Measurements from ENCODE around the gene DPM2.

DPM2 gene

DNA sequence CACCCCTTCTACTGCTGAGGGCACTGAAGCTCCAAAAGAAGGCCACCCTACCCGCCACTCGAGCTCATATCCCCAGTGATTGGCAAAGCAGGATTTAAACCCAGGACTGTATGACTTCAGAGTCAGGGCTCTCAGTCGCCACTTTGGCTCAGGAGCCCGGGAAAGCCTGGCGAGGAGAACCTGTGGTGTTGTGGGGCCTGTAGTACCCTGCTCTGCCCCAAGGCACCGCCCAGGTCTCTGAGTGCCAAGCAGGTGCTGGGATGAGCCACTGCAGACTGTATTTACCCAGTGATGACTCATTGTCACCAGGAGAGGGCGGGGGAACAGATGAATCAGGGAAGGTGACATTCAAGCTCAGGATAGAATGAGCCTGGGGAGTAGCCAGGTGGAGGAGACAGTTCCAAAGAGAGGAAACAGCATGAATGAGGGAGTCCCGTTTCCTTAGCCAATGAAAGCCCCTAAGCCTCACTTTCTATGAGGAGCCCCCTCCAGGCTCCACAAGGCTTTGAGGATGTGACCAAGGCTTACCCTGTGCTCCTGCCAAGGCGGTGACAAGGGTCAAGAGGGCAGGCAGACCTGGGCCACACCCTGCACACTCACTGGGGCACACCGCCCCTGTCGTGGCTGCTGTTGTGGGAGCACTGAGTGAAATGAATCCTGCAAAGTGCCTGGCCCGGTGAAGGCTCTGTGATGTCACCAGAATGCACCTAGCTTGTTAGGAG is 17.8 kb upstream of the DPM2 start:
- DNase-seq = peak in 2 of 4 experiments; percentile 41 to 49

DNA sequence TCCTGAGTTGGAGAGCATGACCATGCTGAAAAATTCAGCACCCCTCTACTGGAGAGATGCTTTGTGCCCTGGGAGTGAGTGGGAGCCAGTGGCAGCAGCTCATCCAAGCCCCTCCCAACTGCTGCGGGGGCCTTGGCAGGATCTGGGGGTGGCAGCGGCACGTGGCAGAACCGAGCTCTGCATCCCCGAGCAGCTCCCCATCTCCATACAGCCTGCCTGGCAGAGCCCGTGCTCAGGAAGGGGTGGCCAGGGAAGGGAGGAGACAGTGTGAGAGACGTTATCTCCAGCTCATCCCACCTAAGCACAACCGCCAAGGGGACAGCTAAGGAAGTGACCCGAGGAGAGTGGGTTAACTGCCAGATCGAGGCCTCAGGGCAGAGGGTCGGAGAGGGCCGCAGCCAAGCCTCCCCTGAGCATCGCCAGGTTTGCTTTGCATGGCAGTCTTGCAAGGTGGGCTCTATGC is 17.2 kb upstream of the DPM2 start:
- no peak for DNase-seq

DNA sequence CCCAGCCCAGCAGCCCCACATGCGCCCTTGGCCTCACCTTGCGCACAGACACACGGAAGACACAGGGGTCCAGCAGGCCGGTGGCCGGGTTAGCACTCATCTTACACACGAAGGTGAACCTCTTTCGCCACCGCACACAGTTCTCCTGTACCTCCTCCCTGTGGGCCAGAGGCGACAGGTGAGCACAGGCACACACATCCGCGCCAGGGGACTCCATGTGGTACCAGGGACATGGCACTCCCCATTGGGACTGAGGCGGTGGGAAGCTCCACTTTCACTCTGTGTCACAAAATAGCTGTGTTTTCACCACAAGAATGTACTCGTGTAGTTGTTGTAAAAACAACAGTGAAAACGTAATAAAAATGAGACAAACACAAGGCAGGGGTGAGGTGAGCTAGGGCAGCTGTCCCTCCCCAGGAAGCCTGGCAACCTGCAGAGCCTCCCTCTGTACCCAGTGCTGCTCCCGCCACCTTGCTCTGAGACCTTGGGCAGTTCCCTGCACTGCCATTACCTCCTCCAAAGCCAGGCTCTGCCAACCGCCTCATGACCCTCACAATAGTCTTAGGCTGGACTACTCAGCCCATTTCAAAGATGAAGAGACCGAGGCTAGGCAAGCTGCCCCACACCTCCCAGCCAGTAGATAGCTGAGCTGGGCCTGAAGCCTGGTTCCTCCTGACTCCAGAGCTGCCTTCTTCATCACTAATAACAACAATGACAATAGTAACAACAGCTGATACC is 16.3 kb upstream of the DPM2 start:
- DNase-seq = no peak

DNA sequence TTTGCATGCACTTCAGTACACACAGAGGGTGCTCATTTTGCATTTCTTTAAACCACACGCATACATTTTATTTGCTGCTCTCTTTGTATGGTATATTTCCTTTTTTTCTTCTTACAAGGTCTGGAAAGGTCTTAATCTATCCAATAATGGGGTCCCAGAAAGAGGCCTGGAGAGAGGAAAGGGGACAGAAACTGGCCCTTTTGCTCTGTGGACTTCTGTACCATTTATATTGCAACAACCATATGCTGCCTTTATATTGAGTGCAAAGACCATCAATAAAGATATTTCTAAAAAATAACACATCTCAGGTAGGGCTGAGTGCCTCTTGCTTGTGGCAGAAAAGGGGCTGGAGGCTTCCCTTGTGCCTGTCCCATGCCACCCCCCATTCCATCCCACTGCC is 15.5 kb upstream of the DPM2 start:
- no peak for DNase-seq

DNA sequence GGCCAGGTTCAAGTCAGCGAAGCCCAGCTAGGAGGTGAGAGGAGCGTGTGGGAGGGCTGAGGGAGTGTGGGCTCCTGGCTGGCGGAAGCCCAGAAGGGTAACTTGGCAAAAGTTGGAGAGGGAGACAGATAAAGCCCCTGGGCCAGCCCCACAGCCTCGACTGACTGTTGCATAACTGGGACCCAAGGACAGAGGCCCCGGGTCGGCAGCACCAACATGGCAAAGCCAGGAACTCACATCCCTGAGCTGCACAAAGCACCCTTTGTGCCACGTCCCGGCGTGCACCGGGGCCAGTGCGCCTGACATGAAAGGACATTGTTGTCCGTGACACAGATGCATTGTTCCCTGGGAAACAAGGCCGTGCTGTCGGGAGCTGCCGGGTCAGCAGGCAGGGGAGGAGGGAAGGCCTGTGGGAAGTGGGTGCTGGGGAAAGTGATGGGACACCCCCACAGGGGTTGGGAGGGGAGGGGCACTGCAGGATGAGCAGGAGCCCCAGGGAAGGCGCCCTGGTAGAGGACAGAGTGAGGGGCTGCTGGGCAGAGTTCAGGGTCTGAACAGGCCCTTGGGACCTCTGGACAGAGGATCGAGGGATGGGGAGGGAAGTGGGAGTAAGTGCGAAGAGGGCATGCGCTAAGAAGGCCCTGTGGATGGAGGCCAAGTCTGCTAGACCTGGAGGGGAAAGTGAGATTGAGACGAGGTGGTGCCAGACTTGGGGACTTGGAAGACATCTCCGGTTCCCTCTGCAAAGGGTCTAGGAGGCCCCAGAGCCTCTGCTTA is 13.0 kb upstream of the DPM2 start:
- DNase-seq = no peak

DNA sequence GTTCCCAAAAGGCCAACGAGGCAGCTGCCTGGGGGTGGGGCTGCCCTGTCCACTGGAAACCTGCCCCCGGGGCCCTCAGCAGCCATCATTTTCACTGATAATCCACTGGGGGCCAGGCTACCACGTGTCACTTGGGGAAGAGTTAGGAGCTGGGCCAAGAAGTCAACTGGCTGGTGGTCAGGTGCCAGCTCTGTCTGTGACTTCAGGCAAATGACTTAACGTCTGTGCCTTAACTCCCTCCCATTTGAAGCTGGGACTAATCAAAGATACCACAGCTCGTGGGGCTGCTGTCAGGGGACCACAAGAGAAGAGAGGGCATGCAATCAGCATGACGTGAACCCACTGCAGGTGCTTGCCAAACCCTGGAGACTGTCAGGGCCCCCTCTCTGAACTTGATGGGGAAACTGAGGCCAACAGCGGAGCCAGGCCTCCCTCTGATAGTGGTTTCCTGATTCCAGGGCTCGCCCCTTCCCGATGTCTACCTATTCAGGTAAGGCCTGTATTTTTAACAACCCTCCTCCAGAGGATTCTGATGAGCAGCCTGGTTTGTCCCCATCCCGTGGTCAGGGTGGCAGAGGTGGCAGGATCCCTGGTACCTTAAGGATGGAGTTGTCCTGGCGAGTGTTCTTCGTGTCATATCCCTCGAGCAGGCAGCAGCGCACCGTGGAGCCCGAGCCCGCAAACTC is 12.3 kb upstream of the DPM2 start:
- no peak for DNase-seq

DNA sequence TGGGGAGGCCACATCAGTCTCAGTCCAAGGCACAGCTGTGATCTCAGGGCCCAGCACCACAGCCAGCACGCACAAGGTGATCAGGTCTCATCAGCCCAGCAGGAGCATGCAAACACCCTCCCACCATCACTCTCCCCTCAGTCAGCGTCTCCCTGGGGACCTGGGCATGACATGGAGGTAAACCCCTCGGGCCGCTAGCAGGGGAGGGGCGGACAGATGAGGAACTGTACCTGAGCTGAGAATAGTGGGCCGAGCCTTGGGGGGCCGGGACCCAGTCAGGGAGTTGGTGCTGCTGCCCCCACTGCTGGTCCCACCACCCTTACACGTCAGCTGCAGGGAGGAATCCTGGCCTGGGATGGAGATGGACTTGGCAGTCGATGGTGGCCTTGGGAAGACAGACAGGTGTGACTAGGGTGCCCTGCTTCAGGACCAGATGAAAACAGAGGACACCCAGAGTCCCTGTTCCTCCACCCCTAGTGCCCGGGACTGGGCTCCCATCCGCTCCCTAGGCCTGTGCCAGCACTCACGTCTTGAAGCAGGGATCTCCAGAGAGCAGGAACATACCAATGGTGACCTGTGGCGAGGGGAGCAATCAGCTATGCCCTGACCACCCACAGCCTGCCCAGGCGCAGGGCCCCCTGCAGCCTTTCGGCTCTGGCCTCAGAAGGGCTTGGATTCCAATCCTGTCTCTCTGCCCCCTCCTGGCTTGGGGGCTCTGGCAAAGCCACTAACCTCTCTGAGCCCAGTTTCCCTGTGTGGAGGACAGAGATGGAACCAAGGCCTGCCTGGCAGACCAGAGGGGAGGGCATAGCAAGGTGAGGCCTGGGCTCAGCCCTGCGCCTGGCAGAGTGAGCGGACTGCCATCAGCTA is 10.4 kb upstream of the DPM2 start:
- DNase-seq = no peak

DNA sequence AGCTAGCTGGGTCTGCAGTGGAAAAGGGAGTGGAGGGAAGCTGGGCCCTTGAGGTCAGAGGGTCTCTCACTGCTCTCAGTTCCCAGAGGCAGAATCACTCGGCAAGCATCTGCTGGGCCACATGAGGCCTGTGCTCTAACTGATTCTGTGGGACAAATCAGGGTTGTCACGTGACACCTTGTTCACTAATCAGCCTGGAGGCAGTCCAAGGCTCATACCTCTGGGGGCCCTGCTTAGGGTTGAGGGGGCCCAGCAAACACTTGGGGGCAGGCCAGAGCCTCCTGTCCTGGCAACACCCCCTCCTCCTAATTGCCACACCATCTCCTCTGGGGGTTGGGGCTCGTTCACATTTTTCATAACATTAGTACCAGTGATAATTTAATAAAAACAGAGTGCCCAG is 9.1 kb upstream of the DPM2 start:
- no peak for DNase-seq

DNA sequence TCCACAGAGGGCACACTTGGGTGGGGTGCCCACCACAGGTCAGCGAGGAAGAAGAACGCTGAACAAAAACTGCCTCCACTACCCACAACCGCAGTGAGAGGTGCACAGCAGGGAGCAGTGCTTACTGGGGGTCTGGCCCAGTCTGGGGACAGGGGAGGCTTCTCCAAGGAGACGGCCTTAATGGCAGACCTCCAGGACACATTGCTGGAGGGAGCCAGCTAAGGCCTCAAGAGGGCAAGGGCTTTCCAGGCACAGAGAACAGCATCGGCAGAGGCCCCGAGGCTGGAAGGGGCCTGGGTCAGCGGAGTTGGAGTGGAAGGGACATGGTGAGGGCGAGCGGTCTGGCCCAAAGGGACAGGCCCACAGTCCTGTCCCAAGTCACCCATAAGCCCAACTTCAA is 8.3 kb upstream of the DPM2 start:
- DNase-seq = no peak

DNA sequence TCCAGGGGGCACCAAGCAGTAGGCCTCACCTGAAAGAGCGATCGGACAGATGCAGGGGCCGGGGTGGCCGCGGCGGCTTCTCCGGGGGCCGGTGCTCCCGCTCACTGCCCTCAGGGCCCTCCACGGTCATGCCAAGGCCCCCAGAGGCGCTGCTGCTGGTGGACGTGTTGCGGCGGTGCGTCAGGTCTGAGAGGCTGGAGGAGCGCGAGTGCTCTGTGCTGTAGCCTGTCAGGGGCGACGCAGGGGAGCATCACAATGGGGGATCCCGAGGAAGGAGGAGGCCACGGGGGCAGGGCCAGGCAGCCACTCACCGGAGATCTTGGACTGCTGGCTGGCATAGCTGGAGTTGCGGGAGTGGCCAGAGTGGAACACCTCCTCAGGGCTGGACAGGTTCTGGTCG is 7.7 kb upstream of the DPM2 start:
- DNase-seq = no peak

DNA sequence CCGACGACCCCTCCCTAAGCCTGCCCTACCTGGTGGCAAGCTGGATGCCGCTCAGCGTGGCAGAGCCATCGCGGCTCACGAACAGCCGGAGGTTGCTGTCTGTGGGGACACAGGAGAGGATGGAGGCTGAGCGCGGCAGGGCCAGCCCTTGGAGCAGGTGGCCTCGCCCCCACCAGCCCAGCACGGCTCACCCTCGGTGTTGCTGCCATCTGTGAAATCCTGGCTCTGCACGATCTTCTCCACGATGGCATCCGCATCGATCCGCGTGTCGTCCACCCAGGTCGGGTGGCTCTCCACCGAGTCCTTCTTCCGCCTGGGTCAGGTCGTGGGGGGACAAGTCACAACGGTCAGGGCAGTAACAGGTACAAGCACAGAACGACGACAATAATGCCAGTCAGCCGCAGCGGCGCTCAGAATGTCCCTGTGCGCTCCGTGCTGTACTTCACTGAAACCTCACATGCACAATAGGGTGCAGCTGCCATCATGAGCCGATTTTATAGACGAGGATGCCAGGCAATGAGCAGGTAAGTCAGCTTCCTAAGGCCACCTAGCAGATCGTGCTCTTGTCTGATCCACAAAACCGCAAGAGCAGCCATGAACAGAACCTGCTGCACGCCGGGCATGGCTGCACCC is 7.0 kb upstream of the DPM2 start:
- DNase-seq = no peak

DNA sequence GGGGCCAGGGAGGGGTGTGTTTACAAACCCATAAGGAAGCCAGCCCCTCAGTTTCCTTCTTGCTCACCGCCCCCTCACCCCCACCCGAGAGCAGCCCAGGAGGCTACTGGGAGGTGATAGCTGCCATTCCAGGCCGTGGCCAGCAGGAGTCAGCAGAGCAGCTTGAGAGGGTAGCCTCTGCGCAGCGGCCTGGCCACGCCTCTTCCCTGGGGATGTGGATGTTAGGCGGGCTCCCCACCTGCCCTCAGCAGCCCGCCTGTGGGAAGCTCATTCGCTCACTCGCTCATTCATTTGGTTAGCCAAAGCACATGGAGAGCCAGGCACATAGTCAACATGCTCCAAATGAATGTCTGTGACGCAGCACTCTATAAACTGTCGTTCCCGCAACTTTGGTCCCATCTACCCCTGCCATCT is 6.1 kb upstream of the DPM2 start:
- peak; percentile 86 to 93 (median 90) for DNase-seq

DNA sequence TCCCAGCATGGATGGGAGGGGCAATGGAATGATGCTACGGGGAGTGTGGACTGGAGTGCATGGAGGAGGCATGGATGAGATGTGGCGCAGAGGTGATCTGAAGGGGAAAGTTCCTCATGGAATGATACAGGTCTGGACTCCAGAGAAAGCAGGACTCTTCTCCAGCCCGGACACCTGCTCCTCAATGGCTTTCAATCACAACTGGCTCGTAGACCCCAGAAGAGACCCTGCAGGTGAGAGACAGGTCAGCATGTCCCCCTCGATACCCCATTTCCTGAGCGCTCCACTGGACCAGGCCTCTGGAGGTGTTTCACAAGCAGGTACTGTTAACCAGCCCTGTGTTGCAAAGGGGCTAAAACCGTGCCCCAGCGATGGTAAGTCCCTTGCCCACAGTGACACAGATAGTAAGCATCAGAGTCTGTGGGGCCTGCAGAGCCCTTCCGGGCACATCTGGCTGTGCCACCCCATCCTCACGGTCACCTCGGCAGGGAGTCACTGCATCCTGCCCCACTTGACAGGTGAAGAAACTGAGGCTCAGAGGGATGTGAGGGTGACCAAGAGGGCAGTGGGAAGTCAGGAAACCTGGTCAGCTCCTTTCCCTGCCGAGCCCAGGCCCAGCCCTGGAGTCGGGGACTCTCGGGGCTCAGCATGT is 5.5 kb upstream of the DPM2 start:
- no peak for DNase-seq

DNA sequence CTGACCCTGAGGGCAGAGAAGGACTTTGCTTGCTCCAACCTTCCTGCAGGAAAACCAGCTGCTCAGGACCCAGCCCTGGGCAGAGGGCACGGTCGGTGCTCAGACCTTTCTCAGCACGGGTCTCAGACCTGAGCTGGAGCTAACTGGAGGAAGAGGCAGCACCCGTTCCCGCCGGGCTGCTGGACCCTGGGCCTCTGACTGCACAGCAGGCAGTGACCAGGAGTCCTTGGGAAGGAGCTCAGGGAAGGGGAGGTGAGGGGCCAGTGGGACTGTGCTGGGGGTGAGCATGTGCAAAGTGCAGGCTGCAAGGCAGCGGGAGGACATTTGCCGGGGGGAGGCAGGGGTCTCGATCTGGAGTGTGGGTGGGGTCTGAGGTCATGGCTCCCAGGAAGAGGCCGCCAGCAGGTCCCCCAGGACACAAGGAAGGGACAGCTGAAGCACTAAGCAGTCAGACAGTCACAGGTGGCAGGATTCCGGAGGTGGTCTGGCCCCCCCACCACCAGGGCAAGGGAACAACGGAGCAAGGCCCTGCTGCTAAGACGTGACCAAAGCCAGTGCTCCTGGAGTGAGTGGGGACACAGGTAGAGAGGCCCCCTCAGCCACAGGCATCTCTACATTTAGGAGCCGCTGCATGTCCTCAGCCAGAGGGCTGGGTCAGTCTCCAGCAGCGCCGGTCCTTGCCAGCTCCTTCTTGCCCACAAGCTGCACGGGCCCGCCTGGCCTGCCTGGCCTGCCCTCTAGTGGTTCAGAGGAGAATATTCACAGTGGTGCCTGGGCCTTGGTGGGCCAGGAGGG is 4.8 kb upstream of the DPM2 start:
- DNase-seq = peak; percentile 65 to 83 (median 76)

DNA sequence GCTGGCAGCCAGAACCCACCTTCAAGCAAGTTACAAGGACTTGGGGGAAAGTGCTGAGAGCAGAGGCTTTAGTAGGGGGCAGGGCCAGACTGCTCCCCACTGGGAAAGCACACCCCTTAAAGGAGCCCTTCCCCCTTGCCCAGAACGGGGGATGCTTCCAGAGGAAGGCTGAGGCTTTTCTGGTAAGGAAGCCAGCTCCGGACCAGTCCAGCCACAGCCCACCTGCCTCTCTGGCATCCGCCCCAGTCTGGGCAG is 4.2 kb upstream of the DPM2 start:
- no peak for DNase-seq

DNA sequence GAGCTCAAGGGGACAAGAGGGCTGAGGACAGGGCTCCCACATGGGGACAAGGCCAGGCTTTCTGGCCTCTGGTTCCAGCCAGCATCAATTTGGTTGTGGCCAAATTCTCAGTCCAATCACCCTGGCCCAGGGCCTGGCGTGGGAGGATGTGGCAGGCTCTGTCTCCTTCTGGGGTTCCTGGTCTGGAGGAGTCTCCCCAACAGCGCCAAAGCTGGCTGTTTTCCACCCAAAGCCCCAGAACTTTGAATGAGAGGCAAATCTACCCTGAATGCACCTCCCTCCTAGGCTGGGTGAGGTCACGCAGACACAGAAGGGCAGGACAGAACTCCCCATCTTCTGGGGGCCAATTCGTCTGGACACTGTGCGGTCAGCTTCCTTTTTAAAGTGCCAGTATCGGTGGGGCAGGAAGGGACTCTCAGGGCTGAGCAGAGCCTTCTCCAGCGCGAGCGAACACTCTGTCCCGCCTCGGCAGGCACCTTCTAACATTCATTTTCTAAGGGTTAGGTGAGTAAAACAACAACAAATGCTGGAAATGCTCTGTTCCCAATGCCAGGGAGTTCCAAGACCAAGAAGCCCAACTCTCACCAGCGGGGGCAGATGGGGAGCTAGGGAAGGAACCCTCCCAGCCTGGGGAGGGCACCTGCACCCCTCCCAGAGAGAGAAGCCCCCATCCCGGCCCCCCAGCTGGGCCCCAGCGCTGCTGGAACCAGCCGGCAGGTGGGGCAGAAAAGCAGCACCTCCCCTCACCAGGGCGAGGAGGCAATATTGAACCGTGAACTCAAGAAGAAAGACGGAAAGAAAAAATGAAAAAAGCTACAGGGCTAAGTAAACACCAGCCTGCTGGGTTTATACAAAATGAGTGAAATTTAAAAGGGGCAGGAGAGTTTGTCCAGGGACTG is 3.7 kb upstream of the DPM2 start:
- DNase-seq = no peak

DNA sequence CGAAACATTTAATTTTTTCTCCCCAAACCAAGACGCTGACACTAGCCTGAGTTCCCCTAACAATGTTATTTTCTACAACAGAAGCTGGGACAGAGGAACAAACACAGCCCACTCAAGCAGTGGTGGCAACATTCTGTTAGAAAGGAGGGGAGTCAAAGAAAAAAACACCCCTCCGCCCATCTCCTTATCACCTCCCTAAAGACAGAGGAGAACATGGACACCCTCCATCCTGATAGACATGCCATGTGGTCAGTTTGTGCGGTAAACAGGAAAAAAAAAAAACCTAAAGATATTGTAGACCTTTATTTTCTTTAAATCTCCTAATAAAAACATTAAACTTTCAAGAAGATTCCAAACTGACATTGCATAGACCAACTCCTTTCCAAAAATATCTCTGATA is 2.9 kb upstream of the DPM2 start:
- no peak for DNase-seq

DNA sequence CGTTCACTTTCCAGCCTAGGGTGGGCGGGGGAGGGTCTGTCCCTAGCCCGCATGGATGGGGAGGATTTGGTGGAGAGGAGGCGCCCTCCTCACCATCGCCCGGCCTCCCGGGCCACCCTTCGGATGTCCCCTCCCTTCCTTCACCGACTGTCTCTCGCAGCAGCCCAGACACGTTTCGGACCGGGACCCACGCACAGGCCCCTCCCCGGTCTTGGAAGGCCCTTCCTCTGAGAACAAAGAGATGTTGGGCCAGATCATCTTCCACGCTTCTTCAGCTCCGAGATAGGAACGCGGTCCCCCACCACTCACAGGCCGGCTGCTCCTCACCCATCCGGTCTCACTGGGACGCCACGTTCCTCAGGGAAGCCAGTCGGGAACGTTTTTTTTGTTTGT is 640 bp upstream of the DPM2 start:
- no peak for DNase-seq

DNA sequence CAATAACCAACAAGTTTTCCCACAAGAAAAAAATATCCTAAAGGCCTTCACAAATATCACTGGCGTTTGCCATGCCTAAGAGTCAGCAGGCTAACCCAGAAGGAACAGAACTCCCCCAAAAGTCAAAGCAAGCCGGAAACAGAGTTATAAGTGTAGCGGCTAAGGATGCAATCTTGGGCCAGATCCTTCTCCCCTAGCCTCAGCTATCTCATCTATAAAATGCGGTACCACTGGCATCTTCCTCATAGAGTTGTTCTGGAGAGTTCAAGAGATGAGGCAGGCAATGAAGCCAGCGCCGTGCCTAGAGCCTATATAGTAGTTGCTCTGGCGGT is 632 bp downstream of the DPM2 start:
- peak in 2 of 4 experiments; percentile 19 to 34 for DNase-seq
